IMR-90 (cell line): Measurements from ENCODE around the gene EFNB2. TPM values are rescaled to one million over a fixed set of nuclear protein-coding genes. Genes with fewer than 3 reads are reported as not detected.

ENCODE experiments used
- ATAC-seq: fragments of 200-7000 bp; cut with Tn5 transposase; 2 replicates; pipeline ENCODE4 v1.9.1; 2020; ENCODE audit warnings: low read depth, mild to moderate bottlenecking, moderate library complexity
- BruUV-seq: library from RNA; stranded (reverse); fragments of 400-500 nt; replicated peaks from 2 replicates; lab custom pipeline; 2021; lab: Mats Ljungman, UMichigan
- CTCF ChIA-PET: fragments of 300-600 bp; formaldehyde crosslinking; extraction: SDS; loops from one replicate; lab custom pipeline; 2021; ENCODE audit warnings: antibody characterized with exemption; lab: Yijun Ruan, JAX
- POLR2A ChIA-PET: fragments of 300-600 bp; sonication (Branson Sonifier 250); formaldehyde crosslinking; loops from one replicate; lab custom pipeline; 2022; ENCODE audit warnings: antibody characterized with exemption; ENCODE audit not compliant: unreplicated experiment; lab: Charles Lee
- DNase-seq: peaks from one replicate; pipeline ENCODE4 v3.0.0; 2013
- H2AFZ ChIP-seq: replicated peaks from 2 replicates; pipeline ENCODE3; 2013; ENCODE audit warnings: low read length, mild to moderate bottlenecking; ENCODE audit not compliant: poor library complexity
- H2AK5ac ChIP-seq: 2 replicates; pipeline ENCODE4 v1.6.1; 2013; ENCODE audit warnings: low read depth, low read length, inconsistent platforms
- H2AK9ac ChIP-seq: replicated peaks from 2 replicates; pipeline ENCODE3; 2013; ENCODE audit warnings: mild to moderate bottlenecking, low read depth, low read length, moderate library complexity; ENCODE audit not compliant: poor library complexity
- H2BK120ac ChIP-seq: 2 replicates; pipeline ENCODE4 v1.6.1; 2013; ENCODE audit warnings: low read depth, low read length, inconsistent platforms
- H2BK15ac ChIP-seq: 3 replicates; pipeline ENCODE4 v1.6.1; 2013; ENCODE audit warnings: low read depth, low read length, inconsistent platforms
- H2BK20ac ChIP-seq: 2 replicates; pipeline ENCODE4 v1.6.1; 2013; ENCODE audit warnings: low read depth, mild to moderate bottlenecking, inconsistent platforms, low read length, moderate library complexity
- H2BK5ac ChIP-seq: 2 replicates; pipeline ENCODE4 v1.6.1; 2013; ENCODE audit warnings: mild to moderate bottlenecking, low read depth, low read length, inconsistent platforms; ENCODE audit not compliant: poor library complexity, severe bottlenecking
- H3K14ac ChIP-seq: replicated peaks from 2 replicates; pipeline ENCODE4 v1.6.1; 2013; ENCODE audit warnings: low read depth, low read length, inconsistent platforms
- H3K18ac ChIP-seq: 2 replicates; pipeline ENCODE4 v1.6.1; 2013; ENCODE audit warnings: low read depth, low read length, control low read depth
- H3K23ac ChIP-seq: 2 replicates; pipeline ENCODE4 v1.6.1; 2013; ENCODE audit warnings: low read depth, low read length, inconsistent platforms
- H3K27ac ChIP-seq: 2 replicates; pipeline ENCODE4 v1.5.1; 2013; ENCODE audit warnings: mild to moderate bottlenecking, control low read depth, low read length; ENCODE audit not compliant: insufficient read depth
- H3K27me3 ChIP-seq: 2 replicates; pipeline ENCODE4 v1.6.1; 2013; ENCODE audit warnings: low read length; ENCODE audit not compliant: control insufficient read depth, insufficient read depth
- H3K36me3 ChIP-seq: 2 replicates; pipeline ENCODE4 v1.6.1; 2013; ENCODE audit warnings: low read length, mixed read lengths; ENCODE audit not compliant: control insufficient read depth, insufficient read depth
- H3K4ac ChIP-seq: 2 replicates; pipeline ENCODE4 v1.6.1; 2013; ENCODE audit warnings: low read depth, low read length, inconsistent platforms
- H3K4me1 ChIP-seq: 2 replicates; pipeline ENCODE4 v1.6.1; 2013; ENCODE audit warnings: low read length, mixed read lengths; ENCODE audit not compliant: control insufficient read depth, insufficient read depth
- H3K4me2 ChIP-seq: 2 replicates; pipeline ENCODE4 v1.6.1; 2013; ENCODE audit warnings: low read depth, mild to moderate bottlenecking, control low read depth, low read length, moderate library complexity
- H3K4me3 ChIP-seq: 2 replicates; pipeline ENCODE4 v1.5.1; 2013; ENCODE audit warnings: low read depth, mild to moderate bottlenecking, control low read depth, low read length, moderate library complexity; ENCODE audit not compliant: insufficient read depth
- H3K56ac ChIP-seq: 2 replicates; pipeline ENCODE4 v1.6.1; 2013; ENCODE audit warnings: low read length, inconsistent platforms; ENCODE audit not compliant: insufficient read depth; ENCODE audit errors: extremely low read depth
- H3K79me1 ChIP-seq, 2 experiments: 2 replicates each; pipeline ENCODE4 v1.6.1; 2013; ENCODE audit warnings: low read length in 2 of 2, inconsistent platforms in 1 of 2, low read depth in 1 of 2
- H3K9ac ChIP-seq: 2 replicates; pipeline ENCODE4 v1.6.1; 2013; ENCODE audit warnings: low read depth, low read length, control low read depth
- H3K9me1 ChIP-seq: 2 replicates; pipeline ENCODE4 v1.6.1; 2013; ENCODE audit warnings: low read length, inconsistent platforms; ENCODE audit not compliant: insufficient read depth
- H3K9me3 ChIP-seq: 2 replicates; pipeline ENCODE4 v1.6.1; 2013; ENCODE audit warnings: low read length; ENCODE audit not compliant: control insufficient read depth, insufficient read depth
- H4K20me1 ChIP-seq: 2 replicates; pipeline ENCODE4 v1.6.1; 2013; ENCODE audit warnings: low read length, inconsistent platforms; ENCODE audit not compliant: insufficient read depth
- H4K5ac ChIP-seq: 2 replicates; pipeline ENCODE4 v1.6.1; 2013; ENCODE audit warnings: mild to moderate bottlenecking, low read depth, low read length, control low read depth
- H4K8ac ChIP-seq, 2 experiments: 2 replicates each; pipeline ENCODE4 v1.6.1; 2013; ENCODE audit warnings: low read depth in 2 of 2, low read length in 2 of 2, control low read depth in 1 of 2, inconsistent platforms in 1 of 2
- H4K91ac ChIP-seq: 2 replicates; pipeline ENCODE4 v1.6.1; 2013; ENCODE audit warnings: low read depth, low read length, inconsistent platforms; ENCODE audit not compliant: insufficient read depth
- BHLHE40 ChIP-seq: fragments of 150-350 bp; IDR thresholded peaks from 2 replicates; pipeline ENCODE4 v1.6.1; 2016; ENCODE audit warnings: mild to moderate bottlenecking, low read depth, low read length
- FOS ChIP-seq: fragments of 150-350 bp; IDR thresholded peaks from 2 replicates; pipeline ENCODE4 v1.6.1; 2016; ENCODE audit warnings: low read depth, low read length
- POLR2A ChIP-seq: IDR thresholded peaks from 2 replicates; pipeline ENCODE4 v1.6.1; 2012; ENCODE audit warnings: mild to moderate bottlenecking, low read depth, low read length
- SMC3 ChIP-seq: fragments of 150-350 bp; IDR thresholded peaks from 2 replicates; pipeline ENCODE4 v1.6.1; 2016; ENCODE audit warnings: low read depth, mild to moderate bottlenecking, antibody characterized with exemption, low read length, moderate library complexity
- WGBS, 2 experiments: methylation state at CpG; one replicate each; pipeline versions ENCODE4 v1.1.5 to v1.1.7; 2013; ENCODE audit warnings: missing lambda C conversion rate in 2 of 2; ENCODE audit not compliant: insufficient read length in 1 of 2; ENCODE audit errors: extremely low coverage in 2 of 2; 5-methylcytosine and 5-hydroxymethylcytosine counted together
- dilution Hi-C: fragments of 300-500 bp; cut with HindIII; formaldehyde crosslinking; loops from one replicate; pipeline ENCODE4 v1.14.3; 2018; ENCODE audit warnings: low sequenced_read_pairs; ENCODE audit not compliant: unreplicated experiment
- in situ Hi-C: fragments of 300-500 bp; cut with MboI; formaldehyde crosslinking; loops from 3 replicates; pipeline ENCODE4 v1.14.3; 2019; ENCODE audit warnings: low sequenced_read_pairs, inconsistent platforms, mixed read lengths
- intact Hi-C: fragments of 100-400 bp; cut with micrococcal nuclease; formaldehyde crosslinking; loops from 2 replicates; pipeline ENCODE4 v1.10.0; 2022
- polyA plus RNA-seq, 3 experiments: library from polyadenylated mRNA; depleted of rRNA; stranded (reverse); fragments of >200 nt; gene quantifications; 2 replicates each; pipeline ENCODE4 v1.2.3, GENCODE V29; 2012; ENCODE audit warnings: low replicate concordance in 1 of 3
- total RNA-seq: library from RNA; depleted of rRNA; stranded (reverse); fragments of >200 nt; gene quantifications from 2 replicates; pipeline ENCODE4 v1.2.3, GENCODE V29; 2012

EFNB2 gene
- total and polyA plus RNA-seq, 2 of the 4 experiments (the other 2 are of a cell fraction), result 5.4 to 6.0 TPM

DNA sequence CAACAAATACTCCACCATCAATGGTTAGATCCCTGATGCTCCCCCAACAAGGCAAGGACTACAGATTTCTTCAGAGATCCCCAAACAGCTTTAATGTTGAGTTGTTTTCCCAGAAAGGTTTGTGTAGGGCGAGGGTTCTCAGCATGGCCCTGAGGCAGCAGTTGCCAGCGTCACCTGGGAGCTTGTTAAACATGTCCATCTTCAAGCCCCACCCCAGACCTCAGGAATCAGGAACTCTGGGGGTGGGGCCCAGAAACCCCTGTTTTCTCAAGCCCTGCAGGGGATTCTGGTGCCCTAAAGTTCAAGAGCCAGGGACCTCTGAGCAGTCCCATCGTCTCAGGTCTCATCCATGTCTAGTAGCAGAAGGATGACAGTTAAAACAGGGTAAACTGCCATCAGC, 9.6 kb downstream of the EFNB2 start:
- Histone ChIP-seq H2AK9ac (no peak overlapping the region), H2BK120ac (no peak overlapping the region), H3K4me1 (0 out of 2 replicates have a peak, but pooled peaks cover 2% of the 10 kb centered on the region), H3K79me1 (peaks cover 15 to 42% of the 10 kb centered on the region in 2 experiments; a peak in 2 of 4 replicates), H3K4ac (no peak overlapping the region), H3K9ac (no peak overlapping the region), H3K4me3 (no peak overlapping the region), H2AK5ac (no peak overlapping the region), H3K56ac (no peak overlapping the region), H3K14ac (no peak overlapping the region), H4K8ac (no peak overlapping the region), H4K20me1 (no peaks in the 10 kb centered on the region), H2AFZ (no peak overlapping the region), H4K91ac (no peak overlapping the region), H3K27ac (no peak overlapping the region), H3K9me1 (no peaks in the 10 kb centered on the region), H3K9me3 (no peaks in the 10 kb centered on the region), H3K27me3 (no peaks in the 10 kb centered on the region), H3K23ac (no peak overlapping the region), H2BK20ac (no peak overlapping the region), H3K18ac (no peak overlapping the region), H3K36me3 (no peaks in the 10 kb centered on the region), H2BK15ac (no peak overlapping the region), H3K4me2 (no peak overlapping the region), H4K5ac (no peak overlapping the region), H2BK5ac (no peak overlapping the region)
- no peak for ATAC-seq
- dilution Hi-C loops, result no loop called here
- no peak for DNase-seq
- WGBS, 2 experiments, result no CpG with 5 or more reads among the region's 3 CpGs
- in situ Hi-C loops, result loop anchor here (25.0 kb wide), 2 partner anchors 1089 to 1189 kb away; no protein-coding TSS in a partner anchor
- POLR2A ChIA-PET, result interaction anchor here (0.6 kb wide), 1 partner anchor 720 kb away, joined by 4 read pairs; no protein-coding TSS in a partner anchor
- no TSS peak for BruUV-seq
- intact Hi-C loops, result no loop called here
- CTCF ChIA-PET, result no interaction called here
- TF ChIP-seq SMC3 (no peak), BHLHE40 (no peak), POLR2A (no peak), FOS (no peak)
